Endothelial cell (in vitro differentiated cells): ENCODE measurements around the gene MAN2A2. TPM values are rescaled to one million over a fixed set of nuclear protein-coding genes. Genes with fewer than 3 reads are reported as not detected.
A peak's percentile ranks its signal among the peaks of the same experiment; 100 is the strongest.

ENCODE experiments used
- DNase-seq: peaks from one replicate; pipeline ENCODE4 v3.0.0; 2021; ENCODE audit warnings: low spot score
- H3K27ac Mint-ChIP-seq: one replicate; pipeline ENCODE4 v1.8.0; 2021; ENCODE audit warnings: mixed read lengths, inconsistent platforms; ENCODE audit not compliant: unreplicated experiment
- H3K27me3 Mint-ChIP-seq: one replicate; pipeline ENCODE4 v1.8.0; 2021; ENCODE audit warnings: mild to moderate bottlenecking, moderate library complexity, mixed read lengths, inconsistent platforms; ENCODE audit not compliant: unreplicated experiment
- H3K36me3 Mint-ChIP-seq: one replicate; pipeline ENCODE4 v1.8.0; 2021; ENCODE audit warnings: mild to moderate bottlenecking, low read depth, mixed read lengths, inconsistent platforms; ENCODE audit not compliant: unreplicated experiment
- H3K4me1 Mint-ChIP-seq: one replicate; pipeline ENCODE4 v1.8.0; 2021; ENCODE audit warnings: mild to moderate bottlenecking, mixed read lengths, inconsistent platforms; ENCODE audit not compliant: unreplicated experiment
- H3K4me3 Mint-ChIP-seq: one replicate; pipeline ENCODE4 v1.8.0; 2021; ENCODE audit warnings: mild to moderate bottlenecking, mixed read lengths, inconsistent platforms; ENCODE audit not compliant: unreplicated experiment
- H3K9me3 Mint-ChIP-seq: one replicate; pipeline ENCODE4 v1.8.0; 2021; ENCODE audit warnings: mixed read lengths, inconsistent platforms; ENCODE audit not compliant: unreplicated experiment
- CTCF ChIP-seq: fragments of 200-600 bp; sonication (generic); IDR thresholded peaks from one replicate; pipeline ENCODE4 v1.5.0; 2021; ENCODE audit warnings: antibody characterized with exemption; ENCODE audit not compliant: unreplicated experiment
- total RNA-seq: library from RNA; stranded (reverse); fragmentation: NEBNext Ultra II Directional; extraction: Animal tissue kit (Norgen Biotek cat#: 25700); gene quantifications from one replicate; pipeline ENCODE4 v1.2.1, GENCODE V29; 2021; ENCODE audit not compliant: unreplicated experiment

MAN2A2 gene
- total RNA-seq, 1 donor from 2014 or later: 72.2 TPM

GRCh38 chr15:90876512-90877170, 26.5 kb upstream of the MAN2A2 start:
- Mint-ChIP-seq H3K36me3 (peaks cover 27% of the 10 kb centered on the region), H3K27me3 (peaks cover 6% of the 10 kb centered on the region), H3K27ac (no peak overlapping the region)

DNA sequence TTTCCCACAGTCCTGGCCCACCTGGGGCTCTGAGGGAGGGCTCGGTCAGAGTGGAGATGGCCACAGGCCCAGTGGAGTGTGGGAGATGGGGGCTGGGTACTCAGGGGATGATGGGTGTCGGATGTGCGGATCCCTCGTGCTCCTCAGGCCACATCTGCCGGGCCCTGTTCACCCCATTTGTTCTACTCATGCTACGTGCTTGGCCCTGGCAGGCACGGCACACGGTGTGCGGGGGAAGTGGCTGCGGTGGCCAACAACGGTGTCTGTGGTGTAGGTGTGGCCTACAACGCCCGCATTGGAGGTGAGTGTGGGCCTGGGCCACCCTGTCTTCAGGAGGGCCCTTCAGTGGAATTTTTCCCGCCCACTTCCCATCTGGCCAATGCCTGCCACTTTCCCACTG, 25.8 kb upstream of the MAN2A2 start:
- no peak overlapping the region for H3K27ac Mint-ChIP-seq
- no peak for TF ChIP-seq CTCF
- peaks cover 5% of the 10 kb centered on the region for H3K27me3 Mint-ChIP-seq
- H3K9me3 Mint-ChIP-seq: no peaks in the 10 kb centered on the region
- H3K4me1 Mint-ChIP-seq: peaks cover 17% of the 10 kb centered on the region
- no peak for DNase-seq
- H3K4me3 Mint-ChIP-seq: no peak overlapping the region
- peaks cover 25% of the 10 kb centered on the region for H3K36me3 Mint-ChIP-seq

More at GRCh38 chr15:90876512-90877170, 26.5 kb upstream of the MAN2A2 start:
- H3K4me1 Mint-ChIP-seq: peaks cover 18% of the 10 kb centered on the region
- H3K9me3 Mint-ChIP-seq: no peaks in the 10 kb centered on the region
- H3K4me3 Mint-ChIP-seq: no peak overlapping the region
- TF ChIP-seq CTCF: no peak
- DNase-seq: no peak

DNA sequence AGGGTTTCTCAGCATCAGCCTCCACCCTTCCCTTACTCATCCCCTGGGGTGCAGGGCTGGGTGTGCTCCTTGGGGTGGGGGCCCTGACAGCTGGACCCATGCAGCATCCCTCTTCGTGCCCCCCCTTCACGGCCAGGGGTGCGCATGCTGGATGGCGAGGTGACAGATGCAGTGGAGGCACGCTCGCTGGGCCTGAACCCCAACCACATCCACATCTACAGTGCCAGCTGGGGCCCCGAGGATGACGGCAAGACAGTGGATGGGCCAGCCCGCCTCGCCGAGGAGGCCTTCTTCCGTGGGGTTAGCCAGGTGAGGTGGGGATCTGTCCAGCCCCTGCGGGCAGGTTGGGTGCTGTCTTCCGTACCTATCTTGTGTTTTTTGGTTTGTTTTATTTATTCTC, 25.1 kb upstream of the MAN2A2 start:
- TF ChIP-seq CTCF: no peak
- H3K4me1 Mint-ChIP-seq: peaks cover 10% of the 10 kb centered on the region
- peak overlapping the region; percentile 59 for H3K4me3 Mint-ChIP-seq
- H3K9me3 Mint-ChIP-seq: no peaks in the 10 kb centered on the region
- H3K27me3 Mint-ChIP-seq: peaks cover 3% of the 10 kb centered on the region
- H3K36me3 Mint-ChIP-seq: peaks cover 23% of the 10 kb centered on the region
- DNase-seq: no peak
- no peak overlapping the region for H3K27ac Mint-ChIP-seq

GRCh38 chr15:90878660-90879059, 24.4 kb upstream of the MAN2A2 start:
- DNase-seq: no peak
- H3K36me3 Mint-ChIP-seq: peaks cover 23% of the 10 kb centered on the region
- no peaks in the 10 kb centered on the region for H3K9me3 Mint-ChIP-seq
- peaks cover 8% of the 10 kb centered on the region for H3K4me1 Mint-ChIP-seq
- no peak overlapping the region for H3K4me3 Mint-ChIP-seq
- peaks cover 3% of the 10 kb centered on the region for H3K27me3 Mint-ChIP-seq
- no peak for TF ChIP-seq CTCF
- no peak overlapping the region for H3K27ac Mint-ChIP-seq

GRCh38 chr15:90879730-90880366, 23.3 kb upstream of the MAN2A2 start:
- H3K4me3 Mint-ChIP-seq: no peak overlapping the region
- DNase-seq: no peak
- no peak for TF ChIP-seq CTCF
- H3K4me1 Mint-ChIP-seq: peaks cover 9% of the 10 kb centered on the region
- H3K27me3 Mint-ChIP-seq: peaks cover 3% of the 10 kb centered on the region
- H3K9me3 Mint-ChIP-seq: no peaks in the 10 kb centered on the region
- H3K27ac Mint-ChIP-seq: no peak overlapping the region
- H3K36me3 Mint-ChIP-seq: peaks cover 23% of the 10 kb centered on the region
